Measurements from ENCODE around the gene PDLIM1.
"Not testable (repeated sequence)": the region's sequence is repeated elsewhere in the genome, so short reads cannot be mapped to it uniquely, and the experiment has no call there.

Gene PDLIM1

DNA sequence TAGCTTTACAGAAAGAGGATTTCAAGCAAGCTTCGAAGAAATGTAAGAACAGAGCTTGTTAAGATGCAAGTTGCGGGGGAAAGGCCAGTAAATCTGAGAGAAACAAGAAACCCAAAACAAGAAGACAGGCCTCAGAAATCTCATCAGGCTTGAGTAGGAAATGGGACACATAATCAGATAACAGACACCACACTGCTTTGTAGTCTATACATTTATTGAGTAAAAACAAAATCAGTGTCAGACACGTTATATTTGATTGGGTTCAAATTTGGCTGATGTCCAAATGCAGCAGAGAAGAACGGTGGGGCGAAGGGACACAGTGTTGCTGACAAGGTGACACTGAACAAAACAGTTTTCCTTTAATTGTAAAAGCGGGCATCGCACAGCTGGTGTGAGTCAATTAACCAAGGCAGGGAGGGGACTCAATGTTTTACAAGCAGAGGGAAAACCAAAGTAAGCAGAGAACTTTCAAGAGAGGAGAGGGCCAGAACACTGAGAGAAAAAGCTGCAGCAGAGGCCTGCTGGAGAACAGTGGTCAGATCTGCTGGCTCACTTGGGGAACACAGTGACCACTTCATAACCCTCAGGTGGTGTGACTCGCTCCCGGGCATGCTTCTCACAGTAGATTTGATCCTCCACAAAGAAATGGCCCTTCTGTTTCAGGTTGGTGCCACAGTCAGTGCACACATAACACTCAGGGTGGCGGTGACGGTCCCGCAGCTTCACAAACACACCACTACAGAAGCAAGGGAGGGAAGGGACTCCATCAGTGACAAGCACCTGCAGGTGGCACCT is 53.2 kb downstream of the PDLIM1 start:
- FAIRE-seq, result no peak

DNA sequence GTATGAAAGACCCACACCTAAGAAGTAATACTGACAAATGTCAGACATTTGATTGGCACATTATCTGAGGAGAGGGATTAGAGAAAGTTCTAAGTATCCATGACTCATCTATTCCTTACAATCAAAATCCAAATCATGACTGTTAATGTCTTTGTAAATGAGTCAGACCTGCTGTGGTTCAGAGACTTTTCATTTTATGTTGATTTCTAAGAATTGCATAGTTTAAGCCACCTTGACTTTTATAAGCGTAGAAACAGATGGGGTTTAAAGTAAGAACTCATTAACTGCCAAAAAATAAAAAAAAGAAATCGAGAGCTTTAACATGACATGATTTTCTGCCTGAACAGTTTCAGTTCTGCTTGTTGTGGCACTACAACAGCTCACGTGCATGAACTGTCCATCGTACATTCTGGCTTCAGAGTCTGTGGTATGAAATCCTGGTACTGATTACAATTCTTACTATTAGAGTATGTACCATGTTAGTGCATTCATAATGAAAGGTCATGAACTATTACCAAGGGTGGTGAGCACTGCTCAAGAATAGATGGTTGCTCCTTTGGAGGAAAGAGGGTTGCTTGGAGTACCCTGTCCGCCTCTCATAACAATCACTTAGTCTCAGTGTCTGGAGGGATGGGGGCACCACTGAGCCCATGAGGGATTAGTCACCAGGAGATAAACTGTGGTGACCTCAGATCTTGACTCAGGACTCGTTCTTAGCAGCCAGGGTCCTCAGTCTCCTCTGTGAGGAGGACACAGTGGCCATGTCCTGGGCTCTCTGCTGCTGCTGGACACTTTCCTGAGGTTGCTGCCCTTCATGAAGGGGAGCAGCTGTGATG is 54.5 kb downstream of the PDLIM1 start:
- FAIRE-seq, result no peak

GRCh38 chr10:95235676-95236067 is 55.1 kb downstream of the PDLIM1 start:
- no peak for FAIRE-seq

GRCh38 chr10:95234951-95235350 is 55.9 kb downstream of the PDLIM1 start:
- no peak for FAIRE-seq

DNA sequence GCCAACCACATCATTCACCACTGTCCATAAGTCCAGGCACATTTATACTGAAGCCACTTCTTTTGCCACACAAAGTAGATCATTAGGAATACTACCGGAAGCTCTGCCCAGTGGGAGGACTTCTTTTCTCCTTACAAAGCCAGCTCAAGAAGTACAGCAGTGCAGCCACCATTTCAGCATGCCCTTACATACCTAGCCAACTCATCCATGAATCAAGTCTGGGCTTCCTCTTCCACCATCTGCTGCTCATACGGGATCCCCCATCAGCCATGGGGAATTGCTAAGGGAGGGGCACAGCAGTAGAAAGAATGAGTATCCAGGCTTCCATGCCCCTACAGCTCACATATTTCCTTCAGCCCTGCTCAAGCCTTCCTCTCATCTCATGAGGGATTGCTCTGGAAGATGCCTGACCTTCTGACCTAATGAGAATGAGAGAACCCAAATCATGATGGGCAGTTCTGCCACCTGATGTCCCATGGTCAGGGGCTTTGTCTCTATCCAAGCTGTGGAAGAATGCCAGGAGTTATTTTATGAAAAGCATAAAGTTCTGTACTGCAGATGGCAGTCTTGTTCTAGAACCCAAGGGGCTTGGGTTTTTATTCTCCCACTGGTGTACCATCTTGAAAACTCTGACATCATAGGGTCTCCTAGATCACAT is 57.3 kb downstream of the PDLIM1 start:
- no peak for FAIRE-seq

DNA sequence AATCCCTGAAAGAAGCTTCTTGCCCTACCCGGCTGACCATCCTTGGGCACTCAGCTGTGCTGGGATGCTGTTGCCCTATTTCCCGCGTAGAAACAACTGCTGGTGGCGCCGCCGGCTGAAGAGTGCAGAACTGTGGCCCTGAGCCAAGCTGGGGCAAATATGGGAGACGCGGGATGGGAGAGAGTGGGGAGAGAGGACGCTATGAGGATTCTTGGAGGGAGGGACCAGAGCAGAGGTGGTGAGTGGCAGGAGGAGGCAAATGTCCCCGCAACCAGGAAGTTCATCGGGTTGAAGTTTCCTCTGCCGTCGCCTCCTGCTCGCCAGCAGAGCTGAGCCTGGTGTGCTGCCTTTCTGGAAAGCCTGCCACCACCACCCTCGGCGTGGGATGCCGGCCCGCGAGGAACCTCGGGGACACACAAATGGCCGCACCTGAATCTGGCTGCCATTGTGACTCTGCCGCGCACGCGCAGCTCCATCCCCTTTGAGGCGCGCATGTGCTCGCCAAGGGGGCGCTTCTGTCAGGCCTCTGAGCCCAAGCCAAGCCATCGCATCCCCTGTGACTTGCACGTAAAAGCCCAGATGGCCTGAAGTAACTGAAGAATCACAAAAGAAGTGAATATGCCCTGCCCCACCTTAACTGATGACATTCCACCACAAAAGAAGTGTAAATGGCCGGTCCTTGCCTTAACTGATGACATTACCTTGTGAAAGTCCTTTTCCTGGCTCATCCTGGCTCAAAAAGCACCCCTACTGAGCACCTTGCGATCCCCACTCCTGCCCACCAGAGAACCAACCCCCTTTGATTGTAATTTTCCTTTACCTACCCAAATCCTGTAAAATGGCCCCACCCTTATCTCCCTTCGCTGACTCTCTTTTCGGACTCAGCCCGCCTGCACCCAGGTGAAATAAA is 59.9 kb downstream of the PDLIM1 start:
- FAIRE-seq, result not testable (repeated sequence)

GRCh38 chr10:95229724-95230627 is 60.8 kb downstream of the PDLIM1 start:
- no peak for FAIRE-seq

DNA sequence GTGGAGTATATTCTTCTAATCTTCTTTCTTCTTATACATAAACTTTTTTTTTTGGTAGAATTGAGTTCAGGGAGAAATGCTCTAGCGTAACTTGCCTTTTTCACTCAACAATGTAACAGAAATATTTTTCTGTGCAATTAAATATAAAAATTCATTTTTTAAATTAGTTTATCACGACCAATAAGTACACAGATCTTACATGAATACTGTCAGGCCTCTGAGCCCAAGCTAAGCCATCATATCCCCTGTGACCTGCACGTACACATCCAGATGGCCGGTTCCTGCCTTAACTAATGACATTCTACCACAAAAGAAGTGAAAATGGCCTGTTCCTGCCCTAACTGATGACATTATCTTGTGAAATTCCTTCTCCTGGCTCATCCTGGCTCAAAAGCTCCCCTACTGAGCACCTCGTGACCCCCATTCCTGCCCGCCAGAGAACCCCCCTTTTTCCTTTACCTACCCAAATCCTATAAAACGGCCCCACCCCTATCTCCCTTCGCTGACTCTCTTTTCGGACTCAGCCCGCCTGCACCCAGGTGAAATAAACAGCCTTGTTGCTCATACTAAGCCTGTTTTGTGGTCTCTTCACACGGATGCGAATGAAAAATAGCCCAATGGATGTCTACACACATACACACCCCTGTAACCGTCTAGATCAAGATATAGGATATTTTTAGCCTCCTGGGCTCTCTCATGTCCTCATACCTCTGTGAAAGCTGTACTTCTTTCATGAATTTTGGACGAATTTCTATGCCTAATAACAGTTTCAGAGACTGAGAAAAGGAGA is 61.7 kb downstream of the PDLIM1 start:
- not testable (repeated sequence) for FAIRE-seq

DNA sequence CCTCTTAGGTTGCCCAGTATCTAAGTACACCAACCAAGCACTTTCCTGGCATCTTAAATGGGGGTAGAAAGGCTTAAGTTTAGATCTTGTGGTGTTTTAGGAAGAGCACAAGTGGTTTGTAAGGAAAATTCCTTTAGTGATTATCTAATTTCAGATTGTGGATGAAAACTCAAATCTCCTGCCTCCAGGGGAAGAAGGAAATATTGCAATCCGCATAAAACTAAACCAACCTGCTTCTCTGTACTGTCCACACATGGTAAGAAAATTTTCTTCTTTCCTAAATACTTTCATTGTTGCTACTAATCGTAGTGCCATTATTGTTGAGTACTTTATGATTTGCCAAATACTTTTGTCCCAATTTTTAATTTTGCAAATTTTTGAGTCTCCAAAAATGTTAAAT is 65.7 kb downstream of the PDLIM1 start:
- no peak for FAIRE-seq

GRCh38 chr10:95221124-95221523 is 69.7 kb downstream of the PDLIM1 start:
- FAIRE-seq, result no peak

GRCh38 chr10:95220539-95220938 is 70.3 kb downstream of the PDLIM1 start:
- FAIRE-seq, result no peak

- no peak for FAIRE-seq
These were observed 73.3 kb downstream of the PDLIM1 start for GRCh38 chr10:95217476-95217875.

GRCh38 chr10:95214793-95215192 is 76.0 kb downstream of the PDLIM1 start:
- FAIRE-seq, result no peak

DNA sequence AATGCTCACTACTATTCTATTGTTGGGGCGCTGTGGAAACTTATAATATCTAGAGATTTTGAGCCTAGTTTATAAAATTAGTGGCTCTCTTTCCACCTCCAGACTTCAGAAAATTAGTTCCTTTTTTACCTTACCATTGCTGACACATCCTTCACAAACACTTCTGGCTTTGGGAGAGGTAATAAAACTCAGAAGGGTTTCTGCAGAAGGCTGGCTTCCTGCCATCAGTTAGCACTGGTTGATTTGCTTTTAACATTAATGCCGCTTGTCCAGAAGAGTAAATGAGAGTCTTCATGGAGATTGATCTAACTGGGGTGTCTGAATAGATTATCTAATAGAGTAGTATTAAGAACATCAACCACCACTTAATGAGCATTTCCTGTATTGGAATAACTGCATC is 76.4 kb downstream of the PDLIM1 start:
- no peak for FAIRE-seq

DNA sequence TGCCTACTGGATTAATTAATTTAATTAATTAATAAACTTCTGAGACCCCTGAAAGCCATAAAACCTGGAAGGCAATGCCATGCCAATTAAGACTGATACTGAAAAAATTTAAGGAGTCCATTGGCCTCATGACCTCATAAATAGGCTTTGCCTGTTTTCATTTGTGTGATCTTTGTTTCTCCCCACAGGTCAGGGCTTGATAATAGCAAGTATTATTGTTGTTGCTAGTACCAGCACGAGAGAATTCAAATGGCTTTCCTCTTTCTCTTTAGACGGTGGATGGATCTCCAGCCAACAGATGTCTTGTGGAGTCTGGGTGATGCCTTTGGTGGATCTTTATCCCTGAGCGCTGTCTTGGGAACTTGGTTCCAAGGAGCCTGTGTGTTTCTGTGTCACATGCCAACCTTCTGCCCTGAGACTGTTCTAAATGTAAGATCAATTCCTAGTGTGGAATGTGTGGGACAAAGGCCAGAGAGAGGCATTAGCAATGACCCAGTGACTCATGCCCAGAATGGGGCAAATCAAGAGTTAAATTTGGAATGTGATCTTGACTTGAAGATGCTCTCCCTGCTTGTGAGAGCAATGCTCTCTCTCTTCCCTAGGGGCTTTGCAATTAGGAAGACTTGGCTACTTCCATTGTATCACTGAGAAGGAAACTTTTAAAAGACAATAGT is 79.1 kb downstream of the PDLIM1 start:
- no peak for FAIRE-seq

- peak; percentile 77 for FAIRE-seq
These were observed 81.2 kb downstream of the PDLIM1 start for GRCh38 chr10:95209509-95210127.

DNA sequence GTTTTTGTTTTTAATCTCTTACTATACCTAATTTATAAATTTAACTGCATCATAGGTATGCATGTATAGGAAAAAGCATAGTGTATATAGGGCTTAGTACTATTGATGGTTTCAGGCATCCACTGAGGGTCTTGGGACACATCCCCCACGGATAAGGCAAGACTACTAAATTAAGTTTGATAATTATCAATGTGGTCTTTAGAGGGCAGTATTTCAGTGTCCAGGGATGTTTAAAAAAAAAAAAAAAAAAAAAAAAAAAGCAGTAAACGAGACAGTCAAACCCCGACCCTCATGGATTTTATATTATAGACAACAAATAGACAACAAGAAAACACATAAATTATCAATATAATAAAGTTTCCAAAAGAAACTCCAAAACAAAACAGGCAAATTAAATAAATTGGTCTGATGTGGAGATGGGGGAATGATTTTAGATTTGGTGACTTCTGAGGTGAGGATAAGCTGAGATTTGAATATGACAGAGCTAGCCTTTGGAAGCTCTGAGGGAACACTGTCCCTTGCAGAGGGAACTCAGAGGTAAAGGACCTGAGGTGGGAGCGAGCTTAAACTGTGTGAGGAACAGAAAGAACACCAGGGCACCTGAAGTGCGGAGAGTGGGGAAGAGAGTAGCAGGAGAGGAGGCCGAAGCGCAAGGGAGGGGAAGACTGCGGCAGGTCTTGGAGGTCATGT is 82.0 kb downstream of the PDLIM1 start:
- FAIRE-seq, result peak; percentile 3

DNA sequence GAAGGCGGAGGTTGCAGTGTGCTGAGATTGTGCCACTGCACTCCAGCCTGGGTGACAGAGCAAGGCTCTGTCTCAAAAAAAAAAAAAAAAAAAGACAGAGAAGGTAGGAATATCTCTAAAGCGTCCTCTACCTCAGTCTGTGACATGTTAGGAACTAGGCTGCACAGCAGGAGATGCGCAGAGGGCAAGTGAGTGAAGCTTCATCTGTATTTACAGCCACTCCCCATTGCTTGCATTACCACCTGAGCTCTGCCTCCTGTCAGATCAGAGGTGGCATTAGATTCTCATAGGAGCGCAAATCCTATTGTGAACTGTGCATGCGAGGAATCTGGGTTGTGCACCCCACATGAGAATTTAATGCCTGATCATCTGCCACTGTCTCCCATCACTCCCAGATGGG is 87.9 kb downstream of the PDLIM1 start:
- not testable (repeated sequence) for FAIRE-seq

GRCh38 chr10:95201736-95202135 is 89.1 kb downstream of the PDLIM1 start:
- no peak for FAIRE-seq
